PC-3 (cell line): ENCODE measurements around the gene NPTXR.

Experiments used
- CTCF ChIP-seq: fragments of 300-600 bp; sonication (generic); conservative IDR thresholded peaks from 2 replicates; pipeline ENCODE4 v1.5.1; 2017; ENCODE audit warnings: antibody characterized with exemption, low read depth, mild to moderate bottlenecking, low read length
- EZH2 ChIP-seq: fragments of 300-600 bp; sonication (generic); IDR thresholded peaks from one replicate; pipeline ENCODE4 v1.6.1; 2017; ENCODE audit warnings: antibody characterized with exemption, mild to moderate bottlenecking, low read length; ENCODE audit not compliant: unreplicated experiment

GRCh38 chr22:38824585-38824984 is 19.2 kb downstream of the NPTXR start:
- TF ChIP-seq CTCF (peak; percentile 32; the same call in 1 of the 2 replicates), EZH2 (no peak)
